ENCODE measurements around the gene GPC5. TPM values are rescaled to one million over a fixed set of nuclear protein-coding genes. Genes with fewer than 3 reads are reported as not detected.

The GPC5 gene
- total and polyA plus RNA-seq, 2 of the 8 experiments (the other 6 are each of a cell fraction or from before 2014, with no cell fraction given) = 0.20 to 0.39 TPM

GRCh38 chr13:91904005-91904404 lies 505.6 kb downstream of the GPC5 start:
- Histone ChIP-seq H3K4me3 (ENCODE audit: extremely low read depth in 1 of 4, insufficient read depth in 2 of 4, low read depth in 3 of 4, low read length in 4 of 4) (no peak overlapping the region), H3K4me2 (ENCODE audit: insufficient read depth in 1 of 2, low read depth in 2 of 2, low read length in 2 of 2) (no peak overlapping the region), H2BK20ac (ENCODE audit: low read length) (no peak overlapping the region), H2BK5ac (ENCODE audit: low read depth, low read length) (no peak overlapping the region), H4K8ac (ENCODE audit: extremely low read depth, insufficient read depth, low read length) (no peak overlapping the region), H4K91ac (replicated peaks; ENCODE audit: insufficient read length, low read length) (no peak overlapping the region), H3K18ac (ENCODE audit: extremely low read depth, low read length) (no peak overlapping the region), H2AK5ac (ENCODE audit: low read depth, low read length) (no peak overlapping the region), H3K27ac (ENCODE audit: low read depth, low read length) (no peak overlapping the region), H4K20me1 (replicated peaks in 1 of 2; ENCODE audit: control insufficient read depth in 1 of 2, insufficient read depth in 2 of 2, low read length in 2 of 2) (no peaks in the 10 kb centered on the region), H3K23ac (ENCODE audit: insufficient read length) (no peak overlapping the region), H3K14ac (ENCODE audit: insufficient read length) (no peak overlapping the region), H3K23me2 (ENCODE audit: low read depth, low read length) (no peaks in the 10 kb centered on the region), H2BK15ac (ENCODE audit: low read length) (no peak overlapping the region), H3K36me3 (ENCODE audit: control insufficient read depth in 2 of 4, insufficient read depth in 4 of 4, low read length in 3 of 4) (no peaks in the 10 kb centered on the region), H2AFZ (ENCODE audit: low read length) (no peak overlapping the region), H3K9me3 (ENCODE audit: insufficient read depth in 2 of 2, low read depth in 1 of 2, low read length in 1 of 2) (no peaks in the 10 kb centered on the region), H3K4me1 (replicated peaks in 1 of 4; ENCODE audit: control insufficient read depth in 3 of 4, insufficient read depth in 4 of 4, low read length in 3 of 4) (no peaks in the 10 kb centered on the region), H3K27me3 (replicated peaks in 1 of 4; ENCODE audit: control insufficient read depth in 3 of 4, extremely low read depth in 1 of 4, insufficient read depth in 3 of 4, low read length in 3 of 4) (no peaks in the 10 kb centered on the region), H2BK120ac (replicated peaks; ENCODE audit: low read depth, low read length) (no peak overlapping the region), H3K4ac (replicated peaks; ENCODE audit: insufficient read length, low read depth, low read length) (no peak overlapping the region), H3K56ac (replicated peaks; ENCODE audit: insufficient read length, low read depth, low read length) (no peak overlapping the region), H2BK12ac (ENCODE audit: low read depth, low read length) (no peak overlapping the region), H3K79me2 (ENCODE audit: control insufficient read depth in 1 of 2, insufficient read depth in 2 of 2, low read length in 2 of 2) (no peaks in the 10 kb centered on the region), H3K9ac (replicated peaks in 1 of 4; ENCODE audit: extremely low read depth in 1 of 4, low read depth in 3 of 4, low read length in 3 of 4) (no peak overlapping the region), H4K5ac (ENCODE audit: insufficient read length, low read depth, low read length) (no peak overlapping the region), H3K79me1 (ENCODE audit: low read depth, low read length) (no peaks in the 10 kb centered on the region)
- DNase-seq (ENCODE audit: low read depth in 1 of 2, low spot score in 2 of 2) (no peak), FAIRE-seq (no peak)
- ChIA-PET CTCF (ENCODE audit: partially characterized antibody) (no interaction called here), POLR2A (ENCODE audit: partially characterized antibody) (no interaction called here)
- 0% methylated on average over 1 of the region's 1 CpG; no CpG with 5 or more reads in 1 of the 2 experiments for WGBS, 2 experiments (ENCODE audit: extremely low coverage in 1 of 2, insufficient coverage in 1 of 2, insufficient read length in 1 of 2, insufficient replicate concordance in 2 of 2, low coverage in 1 of 2, low lambda C conversion rate in 2 of 2, missing lambda C conversion rate in 1 of 2)
- no peak for TF ChIP-seq SIRT6 (IDR thresholded peaks at IDR 0.05; ENCODE audit: low read length)
- no peak for TF ChIP-seq CREB1 (IDR thresholded peaks at IDR 0.05)
- TF ChIP-seq ATF3 (IDR thresholded peaks at IDR 0.05; ENCODE audit: insufficient read depth, low read depth, low read length) = no peak
- TF ChIP-seq RBBP5 (IDR thresholded peaks at IDR 0.05; ENCODE audit: borderline replicate concordance, low read depth, low read length) = no peak
- no peak for TF ChIP-seq SUZ12 (IDR thresholded peaks at IDR 0.05; ENCODE audit: low read length)
- TF ChIP-seq BACH1 (IDR thresholded peaks at IDR 0.05; ENCODE audit: low read length) = no peak
- no peak for TF ChIP-seq BRCA1 (IDR thresholded peaks at IDR 0.05; ENCODE audit: low read depth, low read length)
- no peak for TF ChIP-seq BCL11A (IDR thresholded peaks at IDR 0.05; ENCODE audit: low read depth in 2 of 2, low read length in 2 of 2)
- no peak for TF ChIP-seq JUND (IDR thresholded peaks at IDR 0.05; ENCODE audit: low read length)
- TF ChIP-seq SIX5 (IDR thresholded peaks at IDR 0.05; ENCODE audit: low read depth, low read length) = no peak

Measured in H1 (cell line).